BE2C (cell line): ENCODE data around the gene MFSD2A.

Source experiments
- DNase-seq: peaks from one replicate; pipeline ENCODE4 v3.0.0-alpha.2; 2020
- H3K27me3 ChIP-seq: fragments of 250-450 bp; sonication (Bioruptor Pico); 2 replicates; pipeline ENCODE4 v1.5.1; 2020; ENCODE audit warnings: mild to moderate bottlenecking
- H3K36me3 ChIP-seq: fragments of 250-450 bp; sonication (Bioruptor Pico); 2 replicates; pipeline ENCODE4 v1.5.1; 2020; ENCODE audit warnings: mild to moderate bottlenecking
- H3K4me1 ChIP-seq: fragments of 250-450 bp; sonication (Bioruptor Pico); 2 replicates; pipeline ENCODE4 v1.5.1; 2020
- H3K4me3 ChIP-seq: 2 replicates; pipeline ENCODE4 v1.5.1; 2011; ENCODE audit warnings: low read depth, low read length
- H3K9me3 ChIP-seq: fragments of 250-450 bp; sonication (Bioruptor Pico); 2 replicates; pipeline ENCODE4 v1.5.1; 2020
- CTCF ChIP-seq: IDR thresholded peaks from 2 replicates; pipeline ENCODE4 v1.5.1; 2012; ENCODE audit warnings: mild to moderate bottlenecking, low read depth, low read length

The MFSD2A gene

DNA sequence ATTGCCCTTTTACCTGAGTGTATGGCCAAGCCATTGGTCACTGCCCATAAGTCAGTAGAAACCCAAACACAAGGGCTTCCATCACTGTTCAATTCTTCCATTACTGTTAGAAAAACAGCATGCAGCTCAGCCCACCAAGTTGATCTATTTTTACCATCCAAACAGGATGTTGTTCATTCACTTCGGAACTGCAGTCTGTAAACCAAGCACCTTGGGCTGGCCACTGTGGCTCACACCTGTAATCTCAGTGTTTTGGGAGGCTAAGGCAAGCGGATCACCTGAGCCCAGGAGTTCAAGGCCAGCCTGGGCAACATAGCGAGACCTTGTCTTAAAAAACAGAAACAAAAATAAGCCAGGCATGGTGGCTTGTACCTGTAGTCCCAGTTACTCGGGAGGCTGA is 8.7 kb upstream of the MFSD2A start:
- no peaks in the 10 kb centered on the region for H3K9me3 ChIP-seq
- no peaks in the 10 kb centered on the region for H3K36me3 ChIP-seq
- TF ChIP-seq CTCF, result no peak
- no peaks in the 10 kb centered on the region for H3K27me3 ChIP-seq
- no peak overlapping the region for H3K4me3 ChIP-seq
- DNase-seq, result no peak
- no peaks in the 10 kb centered on the region for H3K4me1 ChIP-seq

GRCh38 chr1:39947260-39947659 is 7.7 kb upstream of the MFSD2A start:
- no peak for TF ChIP-seq CTCF
- H3K4me3 ChIP-seq, result no peak overlapping the region
- DNase-seq, result no peak
- H3K4me1 ChIP-seq, result no peaks in the 10 kb centered on the region
- H3K9me3 ChIP-seq, result no peaks in the 10 kb centered on the region
- H3K36me3 ChIP-seq, result no peaks in the 10 kb centered on the region
- no peaks in the 10 kb centered on the region for H3K27me3 ChIP-seq

DNA sequence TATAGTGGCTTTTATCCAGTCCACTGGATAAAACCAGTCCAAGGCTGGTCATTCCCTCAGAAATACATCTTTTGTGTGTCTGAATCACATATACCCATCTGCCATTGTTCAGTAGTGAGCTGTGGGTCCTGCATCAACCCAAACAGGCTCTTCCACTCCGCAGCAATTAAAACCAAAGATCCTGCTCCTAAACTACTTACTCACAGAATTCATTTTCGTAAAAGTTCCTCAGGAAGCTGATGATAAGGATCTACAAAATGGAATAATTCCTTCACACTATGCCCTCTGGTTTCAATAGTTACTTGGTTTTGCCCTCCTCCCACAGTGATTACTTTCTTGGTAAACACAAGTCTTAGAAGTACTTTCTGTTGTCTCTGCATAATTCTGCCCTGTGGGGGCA is 5.1 kb upstream of the MFSD2A start:
- Histone ChIP-seq H3K27me3 (no peaks in the 10 kb centered on the region), H3K4me1 (no peaks in the 10 kb centered on the region), H3K4me3 (no peak overlapping the region), H3K9me3 (no peaks in the 10 kb centered on the region), H3K36me3 (no peaks in the 10 kb centered on the region)
- DNase-seq, result no peak
- TF ChIP-seq CTCF, result no peak

GRCh38 chr1:39951926-39952325 is 3.0 kb upstream of the MFSD2A start:
- no peak overlapping the region for H3K4me3 ChIP-seq
- DNase-seq, result no peak
- no peaks in the 10 kb centered on the region for H3K27me3 ChIP-seq
- no peaks in the 10 kb centered on the region for H3K9me3 ChIP-seq
- no peaks in the 10 kb centered on the region for H3K36me3 ChIP-seq
- no peaks in the 10 kb centered on the region for H3K4me1 ChIP-seq
- TF ChIP-seq CTCF, result no peak

- DNase-seq, result no peak
Measured at GRCh38 chr1:39952359-39953110, 2.4 kb upstream of the MFSD2A start.

More at GRCh38 chr1:39952359-39953110, 2.4 kb upstream of the MFSD2A start:
- Histone ChIP-seq H3K9me3 (no peaks in the 10 kb centered on the region), H3K4me1 (no peaks in the 10 kb centered on the region), H3K27me3 (no peaks in the 10 kb centered on the region), H3K36me3 (no peaks in the 10 kb centered on the region), H3K4me3 (no peak overlapping the region)
- no peak for TF ChIP-seq CTCF
